ENCODE measurements around the gene AMPH. TPM values are rescaled to one million over a fixed set of nuclear protein-coding genes. Genes with fewer than 3 reads are reported as not detected.
A peak's percentile ranks its signal among the peaks of the same experiment; 100 is the strongest.
"Not testable (repeated sequence)": the region's sequence is repeated elsewhere in the genome, so short reads cannot be mapped to it uniquely, and the experiment has no call there.

AMPH gene
- total RNA-seq, 4 donors from 2014 or later = 0.51 to 19.6 (median 11.6) TPM

DNA sequence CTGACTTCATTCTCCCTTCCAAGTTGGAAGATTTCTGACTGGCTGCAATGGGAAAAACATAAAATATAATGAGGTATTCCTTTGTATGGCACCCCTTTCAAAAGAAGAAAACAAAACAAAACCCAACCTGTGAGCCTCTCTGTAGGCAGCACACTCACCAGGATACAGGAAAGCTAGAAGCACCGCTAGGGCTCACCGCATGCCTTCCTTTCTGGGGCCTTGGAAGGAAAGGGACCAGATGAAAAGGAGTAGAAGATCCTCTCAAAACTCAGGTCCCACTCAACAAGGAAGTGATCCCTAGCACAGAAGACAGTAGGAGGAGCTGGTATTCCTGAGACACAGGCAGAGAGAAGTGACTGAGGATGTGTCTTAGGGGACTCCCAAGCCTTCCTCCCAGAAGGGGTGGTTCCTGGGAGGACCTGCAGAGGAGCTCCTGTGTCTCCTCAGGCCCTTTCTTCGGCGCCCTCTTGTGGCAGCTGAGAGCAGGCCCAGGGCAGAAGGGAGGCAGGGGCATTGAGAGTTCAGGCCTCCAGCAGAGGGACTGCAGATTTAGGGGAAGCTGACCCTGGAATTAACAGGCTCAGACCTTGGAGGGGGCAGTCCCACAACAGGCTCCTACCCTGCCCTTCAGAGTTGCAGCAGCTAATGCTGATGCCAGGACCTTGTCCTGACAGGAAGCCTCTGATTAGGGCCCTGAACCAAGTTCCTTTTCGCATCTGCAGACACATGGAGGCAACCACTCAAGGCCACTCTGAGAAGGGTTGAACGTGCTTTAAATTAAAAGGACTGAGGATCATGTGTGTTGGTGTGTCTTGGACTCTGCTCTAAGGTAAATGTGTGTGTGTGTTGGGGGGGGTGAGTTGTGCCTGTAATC lies 285.6 kb downstream of the AMPH start:
- DNase-seq; H3K4me1 ChIP-seq; H3K27me3 ChIP-seq; H3K36me3 ChIP-seq; H3K27ac ChIP-seq; H3K4me3 ChIP-seq; H3K9me3 ChIP-seq; intact Hi-C loops (cut with DNase I; ENCODE audit: low total_unique reads): not testable (repeated sequence)
- TF ChIP-seq, protein P1, sequence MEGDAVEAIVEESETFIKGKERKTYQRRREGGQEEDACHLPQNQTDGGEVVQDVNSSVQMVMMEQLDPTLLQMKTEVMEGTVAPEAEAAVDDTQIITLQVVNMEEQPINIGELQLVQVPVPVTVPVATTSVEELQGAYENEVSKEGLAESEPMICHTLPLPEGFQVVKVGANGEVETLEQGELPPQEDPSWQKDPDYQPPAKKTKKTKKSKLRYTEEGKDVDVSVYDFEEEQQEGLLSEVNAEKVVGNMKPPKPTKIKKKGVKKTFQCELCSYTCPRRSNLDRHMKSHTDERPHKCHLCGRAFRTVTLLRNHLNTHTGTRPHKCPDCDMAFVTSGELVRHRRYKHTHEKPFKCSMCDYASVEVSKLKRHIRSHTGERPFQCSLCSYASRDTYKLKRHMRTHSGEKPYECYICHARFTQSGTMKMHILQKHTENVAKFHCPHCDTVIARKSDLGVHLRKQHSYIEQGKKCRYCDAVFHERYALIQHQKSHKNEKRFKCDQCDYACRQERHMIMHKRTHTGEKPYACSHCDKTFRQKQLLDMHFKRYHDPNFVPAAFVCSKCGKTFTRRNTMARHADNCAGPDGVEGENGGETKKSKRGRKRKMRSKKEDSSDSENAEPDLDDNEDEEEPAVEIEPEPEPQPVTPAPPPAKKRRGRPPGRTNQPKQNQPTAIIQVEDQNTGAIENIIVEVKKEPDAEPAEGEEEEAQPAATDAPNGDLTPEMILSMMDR (IDR thresholded peaks at IDR 0.05) = peak in 1 of 4 experiments; percentile 21

DNA sequence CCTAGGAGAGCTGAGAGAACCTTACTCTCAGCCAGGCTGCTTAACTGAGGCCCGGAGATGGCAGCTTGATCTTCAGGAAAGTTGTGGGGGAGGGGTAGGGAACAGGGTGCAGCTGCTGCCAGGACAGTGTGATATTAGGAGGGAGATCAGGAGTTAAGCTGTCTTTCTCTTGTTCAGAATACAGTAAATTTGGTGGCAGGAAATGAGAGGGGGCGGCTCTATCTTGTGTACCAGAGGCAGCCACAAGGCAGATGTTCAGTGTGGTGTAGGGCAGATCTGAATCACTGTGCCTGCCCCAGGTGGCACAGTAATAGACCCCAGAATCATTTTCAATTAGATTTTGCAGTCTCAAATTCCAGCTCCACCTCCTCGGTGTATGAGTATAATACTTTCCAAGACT lies 286.4 kb downstream of the AMPH start:
- H3K36me3 ChIP-seq; H3K4me1 ChIP-seq; DNase-seq; H3K9me3 ChIP-seq; H3K27me3 ChIP-seq; H3K4me3 ChIP-seq; intact Hi-C loops (cut with DNase I; ENCODE audit: low total_unique reads); H3K27ac ChIP-seq: not testable (repeated sequence)

DNA sequence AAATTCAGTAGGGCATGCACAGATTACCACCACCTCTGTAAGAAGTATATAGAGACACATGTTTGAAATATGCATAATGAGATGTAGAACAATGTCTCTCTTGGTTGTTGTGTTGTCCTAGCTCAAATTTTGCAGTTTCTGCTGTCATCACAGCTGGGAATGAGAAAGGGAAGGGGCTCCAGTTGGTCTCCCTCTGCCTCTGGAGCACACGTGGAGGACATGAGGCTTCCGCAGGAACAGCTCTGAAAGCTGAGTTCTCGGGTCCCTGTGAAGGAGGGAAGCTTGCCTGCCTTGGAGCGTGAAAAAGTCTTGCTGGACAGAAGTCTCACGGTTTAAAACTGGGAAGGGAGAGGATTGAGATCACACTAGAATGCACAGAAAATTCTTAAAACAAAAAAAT lies 289.0 kb downstream of the AMPH start:
- intact Hi-C loops (cut with DNase I; ENCODE audit: low total_unique reads); DNase-seq; H3K27me3 ChIP-seq; H3K36me3 ChIP-seq; H3K27ac ChIP-seq; H3K4me1 ChIP-seq; H3K4me3 ChIP-seq; H3K9me3 ChIP-seq: not testable (repeated sequence)

DNA sequence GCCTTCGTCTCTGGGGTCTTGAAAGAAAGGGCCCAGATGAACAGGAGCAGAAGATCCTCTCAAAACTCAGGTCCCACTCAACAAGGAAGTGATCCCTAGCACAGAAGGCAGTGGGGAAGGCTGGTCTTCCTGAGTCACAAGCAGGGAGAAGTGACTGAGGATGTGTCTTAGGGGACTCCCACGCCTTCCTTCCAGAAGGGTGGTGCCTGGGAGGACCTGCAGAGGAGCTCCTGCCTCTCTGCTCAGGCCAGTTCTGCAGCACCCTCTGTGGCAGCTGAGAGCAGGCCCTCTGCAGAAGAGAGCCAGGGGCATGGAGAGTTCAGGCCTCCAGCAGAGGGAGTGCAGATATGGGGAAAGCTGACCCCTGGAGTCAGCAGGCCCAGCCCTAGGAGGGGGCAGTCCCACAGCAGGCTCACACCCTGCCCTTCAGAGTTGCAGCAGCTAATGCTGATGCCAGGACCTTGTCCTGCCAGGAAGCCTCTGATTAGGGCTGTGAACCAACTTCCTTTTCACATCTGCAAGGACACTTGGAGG lies 289.9 kb downstream of the AMPH start:
- intact Hi-C loops (cut with DNase I; ENCODE audit: low total_unique reads); H3K4me3 ChIP-seq; H3K9me3 ChIP-seq; H3K27me3 ChIP-seq; H3K4me1 ChIP-seq; DNase-seq; H3K36me3 ChIP-seq; H3K27ac ChIP-seq: not testable (repeated sequence)
- TF ChIP-seq, protein P1 (IDR thresholded peaks at IDR 0.05) = peak in 1 of 4 experiments; percentile 9

DNA sequence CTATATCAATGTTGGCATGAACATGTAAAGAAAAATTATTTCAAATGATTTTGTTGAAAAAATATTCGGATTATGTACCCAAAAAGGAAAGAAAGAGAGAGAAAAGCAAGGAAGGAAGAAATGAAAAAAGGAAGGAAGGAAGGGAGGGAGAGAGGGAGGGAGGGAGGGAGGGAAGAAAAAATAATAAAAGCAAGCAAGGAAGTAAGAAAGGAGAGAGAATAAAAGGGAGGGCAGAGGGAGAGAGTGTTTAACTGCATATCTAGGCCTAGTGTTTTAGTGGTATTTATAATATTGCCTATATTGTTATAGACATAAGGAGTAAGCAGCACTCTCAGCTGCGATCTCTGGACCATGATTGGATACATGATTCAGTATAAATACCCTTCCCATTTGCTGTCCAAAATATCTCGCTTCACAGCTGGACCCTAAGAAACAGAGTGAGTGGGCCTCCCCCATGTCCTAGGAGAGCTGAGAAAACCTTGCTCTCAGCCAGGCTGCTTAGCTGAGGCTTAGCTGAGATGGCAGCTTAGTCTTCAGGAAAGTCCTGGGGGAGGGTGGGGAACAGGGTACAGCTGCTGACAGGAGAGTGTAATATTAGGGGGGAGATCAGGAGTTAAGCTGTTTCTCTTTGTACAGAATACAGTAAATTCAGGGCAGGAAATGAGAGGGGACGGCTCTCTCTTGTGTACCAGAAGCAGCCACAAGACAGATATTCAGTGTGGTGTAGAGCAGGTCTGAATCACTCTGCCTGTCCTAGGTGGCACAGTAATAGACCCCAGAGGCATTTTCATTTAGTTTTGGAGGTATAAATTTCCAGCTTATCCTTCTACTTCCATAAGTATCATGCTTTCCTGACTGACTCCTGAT lies 291.0 kb downstream of the AMPH start:
- no peak for DNase-seq
- Histone ChIP-seq H3K36me3 (no peaks in the 10 kb centered on the region), H3K27me3 (no peaks in the 10 kb centered on the region), H3K4me3 (no peak overlapping the region), H3K4me1 (no peaks in the 10 kb centered on the region), H3K9me3 (no peaks in the 10 kb centered on the region), H3K27ac (no peak overlapping the region)
- no peak for TF ChIP-seq POLR2A (IDR thresholded peaks at IDR 0.05)
- TF ChIP-seq, protein P1 (IDR thresholded peaks at IDR 0.05) = no peak
- intact Hi-C loops (cut with DNase I; ENCODE audit: low total_unique reads) = no loop called here

DNA sequence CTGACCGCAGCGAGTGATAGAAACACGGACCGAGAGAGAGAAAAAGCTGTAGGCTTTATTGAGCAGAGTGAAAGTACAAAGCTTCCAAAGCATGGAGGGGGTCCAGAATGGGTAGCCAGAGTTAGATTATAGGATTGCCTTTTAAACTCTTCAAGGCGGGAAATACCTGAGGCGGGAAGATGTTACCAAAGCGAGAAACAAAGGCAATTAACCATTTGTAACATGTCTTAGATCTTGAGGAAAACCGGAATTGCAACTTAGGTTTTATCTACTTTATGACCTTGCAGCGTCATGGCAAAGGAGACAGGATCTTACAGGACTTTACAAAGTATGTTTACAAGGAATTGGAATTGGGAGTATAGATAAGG lies 295.0 kb downstream of the AMPH start:
- H3K27ac ChIP-seq; DNase-seq; H3K9me3 ChIP-seq; intact Hi-C loops (cut with DNase I; ENCODE audit: low total_unique reads); H3K4me3 ChIP-seq; H3K4me1 ChIP-seq; H3K36me3 ChIP-seq; H3K27me3 ChIP-seq: not testable (repeated sequence)

All from uterus (tissue), 4 donors.